Measurements from ENCODE around the gene ZNF362.
"Not testable (repeated sequence)": the region's sequence is repeated elsewhere in the genome, so short reads cannot be mapped to it uniquely, and the experiment has no call there.

The ZNF362 gene, protein sequence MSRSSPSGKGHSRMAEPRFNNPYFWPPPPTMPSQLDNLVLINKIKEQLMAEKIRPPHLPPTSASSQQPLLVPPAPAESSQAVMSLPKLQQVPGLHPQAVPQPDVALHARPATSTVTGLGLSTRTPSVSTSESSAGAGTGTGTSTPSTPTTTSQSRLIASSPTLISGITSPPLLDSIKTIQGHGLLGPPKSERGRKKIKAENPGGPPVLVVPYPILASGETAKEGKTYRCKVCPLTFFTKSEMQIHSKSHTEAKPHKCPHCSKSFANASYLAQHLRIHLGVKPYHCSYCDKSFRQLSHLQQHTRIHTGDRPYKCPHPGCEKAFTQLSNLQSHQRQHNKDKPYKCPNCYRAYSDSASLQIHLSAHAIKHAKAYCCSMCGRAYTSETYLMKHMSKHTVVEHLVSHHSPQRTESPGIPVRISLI

DNA sequence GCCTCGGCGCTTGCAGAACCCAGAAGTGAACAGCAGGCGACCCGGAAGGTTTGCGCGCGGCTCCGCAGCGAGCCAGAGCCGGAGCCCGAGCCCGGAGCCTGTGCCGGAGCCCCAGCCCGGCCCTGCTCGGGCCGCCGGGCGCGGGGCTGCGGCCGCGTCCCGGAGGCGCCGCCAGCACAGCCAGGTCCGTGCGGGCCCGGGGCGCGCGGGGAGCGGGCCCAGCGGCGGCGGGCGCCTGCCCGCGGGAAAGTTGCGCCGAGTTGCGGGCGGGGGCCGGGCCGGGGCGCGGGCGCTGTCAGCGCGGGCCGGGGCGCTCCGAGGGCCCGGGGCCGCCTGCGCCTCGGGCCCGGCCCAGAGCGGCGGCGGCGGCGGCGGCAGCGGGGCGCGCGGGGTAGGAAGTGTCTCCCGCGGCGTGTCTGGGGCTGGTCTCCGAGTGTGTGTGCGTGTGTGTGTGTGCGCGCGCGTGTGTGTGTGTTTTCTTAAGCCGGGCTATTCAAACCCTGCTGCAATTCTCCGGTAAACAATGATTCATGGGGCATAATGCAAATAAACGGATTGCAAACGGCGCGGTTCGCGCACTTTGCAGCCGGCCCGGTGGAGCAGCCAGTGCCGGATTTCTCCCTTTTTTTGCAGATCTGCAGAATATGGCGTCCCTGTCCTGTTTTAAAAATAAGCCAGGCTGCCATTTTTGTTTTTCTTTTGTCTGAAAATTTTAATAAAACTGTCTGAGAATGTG is at the start of gene ZNF362:
TSS of gene ZNF362 (plus strand) at position 22 of the 736 bp plus-strand sequence. CDS start 14,083 bp downstream, outside the sequence.
- DNase-seq (ENCODE audit: low read depth, low spot score), result peak; percentile 39

DNA sequence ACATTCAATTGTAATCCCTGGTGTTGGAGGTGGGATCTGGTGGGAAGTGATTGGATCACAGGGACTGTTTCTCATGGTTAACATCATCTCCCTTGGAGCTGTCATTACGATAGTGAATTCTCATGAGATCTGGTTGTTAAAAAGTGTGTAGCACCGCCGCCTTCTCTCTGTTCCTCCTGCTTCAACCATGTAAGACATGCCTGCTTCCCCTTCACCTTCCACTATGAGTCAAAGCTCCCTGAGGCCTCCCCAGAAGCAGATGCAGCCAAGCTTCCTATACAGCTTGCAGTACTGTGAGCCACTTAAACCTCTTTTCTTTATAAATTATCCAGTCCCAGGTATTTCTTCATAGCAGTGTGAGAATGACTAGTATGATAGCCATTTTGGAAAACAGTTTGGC is 44.3 kb upstream of the ZNF362 start:
- no peak for DNase-seq (ENCODE audit: low read depth, low spot score)

DNA sequence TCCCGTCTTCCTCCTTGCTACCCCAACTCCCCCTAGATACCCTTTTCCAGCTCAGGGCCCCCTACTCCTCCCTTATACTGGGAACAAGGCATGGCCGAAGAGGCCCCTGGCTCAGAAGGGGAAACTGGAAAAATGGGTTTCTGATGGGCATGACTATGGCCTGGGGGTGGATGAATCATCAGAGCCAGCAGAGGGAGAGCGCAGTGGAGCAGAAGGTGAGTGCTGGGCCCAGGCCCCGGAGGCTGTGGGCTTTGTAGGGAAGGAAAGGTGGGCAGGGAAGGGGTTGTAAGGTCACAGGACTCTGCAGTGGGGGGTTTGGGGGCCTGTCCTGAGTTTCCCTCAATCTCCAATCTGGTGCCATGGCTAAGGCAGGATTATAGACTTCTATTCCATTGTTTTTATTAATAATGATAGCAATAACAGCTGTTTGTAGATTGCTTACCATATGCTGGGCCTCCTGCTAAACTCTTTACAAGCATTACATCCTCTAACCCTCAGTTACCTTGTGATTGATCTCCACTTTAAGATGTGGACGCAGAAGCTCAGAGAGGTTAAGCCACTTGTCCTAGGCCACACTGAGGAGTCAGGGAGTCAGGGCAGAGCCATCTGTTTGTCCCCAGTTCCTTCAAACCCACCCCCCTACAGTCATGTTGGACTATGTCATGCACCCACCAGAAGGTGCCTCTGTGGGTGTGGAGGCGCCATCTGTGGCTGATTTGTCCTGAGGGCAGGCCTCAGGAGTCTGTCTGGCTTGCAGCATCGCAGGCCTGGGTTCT is 36.2 kb upstream of the ZNF362 start:
- no peak for DNase-seq (ENCODE audit: low read depth, low spot score)

DNA sequence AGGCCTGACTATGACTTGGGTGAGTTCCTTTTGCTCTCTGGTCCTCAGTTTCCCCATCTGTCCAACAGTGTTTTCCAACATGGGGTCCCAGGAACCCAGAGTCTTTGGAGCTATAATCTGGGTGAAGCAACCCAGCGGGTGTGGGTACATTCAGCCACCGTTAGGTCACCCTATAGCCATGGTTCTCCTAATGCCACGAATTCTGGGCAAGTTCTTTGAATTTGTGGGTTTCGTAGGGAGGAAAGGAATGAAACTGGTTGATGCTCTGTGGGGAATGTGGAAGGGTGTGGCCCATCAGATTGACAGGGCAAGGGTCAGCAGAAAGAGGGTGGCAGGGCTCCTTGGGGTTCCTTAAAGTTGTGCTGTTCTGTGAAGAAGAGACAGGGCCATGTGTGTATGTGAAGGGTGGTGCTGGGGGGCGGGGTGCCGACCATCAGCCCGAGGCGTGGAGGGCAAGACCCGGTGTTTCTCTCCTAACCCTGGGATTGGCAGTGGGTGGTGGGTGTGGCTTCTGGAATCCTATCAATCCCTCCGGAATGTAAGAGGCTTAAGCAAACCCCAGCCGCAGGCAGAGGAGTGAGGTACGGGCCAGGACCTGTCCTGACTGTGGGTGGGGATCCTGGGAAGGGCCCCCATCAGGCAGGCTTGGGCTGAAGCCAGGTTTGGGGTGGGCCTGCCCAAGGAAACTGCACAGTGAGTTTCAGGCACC is 35.5 kb upstream of the ZNF362 start:
- DNase-seq (ENCODE audit: low read depth, low spot score), result no peak

DNA sequence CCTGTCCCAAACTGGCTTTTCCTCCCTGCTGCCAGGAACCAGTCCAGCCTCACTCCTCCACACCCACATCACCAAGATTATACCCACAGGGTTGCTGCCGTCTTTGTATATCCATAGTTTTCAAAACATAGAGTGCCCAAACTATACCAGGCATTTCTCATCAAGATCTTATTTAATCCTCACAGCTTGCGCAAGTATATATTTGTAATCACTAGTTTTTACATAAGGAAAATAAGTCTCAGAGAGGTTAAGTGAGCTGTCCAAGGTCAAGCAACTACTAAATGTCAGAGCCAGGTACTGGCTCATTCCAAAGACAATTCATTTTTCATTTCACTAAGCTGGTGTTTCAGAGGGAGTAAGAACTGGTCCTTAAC is 34.9 kb upstream of the ZNF362 start:
- DNase-seq (ENCODE audit: low read depth, low spot score), result no peak

DNA sequence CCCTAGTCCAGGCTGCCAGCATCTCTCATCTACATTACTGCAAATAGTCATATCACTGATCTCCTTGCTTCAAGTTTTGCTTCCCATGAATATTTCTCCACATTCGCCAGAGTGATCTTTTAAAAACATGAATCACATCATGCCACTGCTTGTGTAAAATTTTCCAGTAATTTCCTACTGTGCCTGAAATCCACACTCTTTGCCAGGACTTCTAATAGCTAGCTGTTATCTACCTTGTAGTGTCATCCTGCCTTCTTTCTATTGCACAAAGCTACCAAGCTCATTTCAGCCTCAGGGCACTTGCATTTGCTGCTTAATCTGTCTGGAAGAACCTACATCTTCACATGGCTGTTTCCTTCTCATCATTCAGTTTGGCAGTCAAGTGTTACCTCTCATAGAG is 33.9 kb upstream of the ZNF362 start:
- DNase-seq (ENCODE audit: low read depth, low spot score), result no peak

DNA sequence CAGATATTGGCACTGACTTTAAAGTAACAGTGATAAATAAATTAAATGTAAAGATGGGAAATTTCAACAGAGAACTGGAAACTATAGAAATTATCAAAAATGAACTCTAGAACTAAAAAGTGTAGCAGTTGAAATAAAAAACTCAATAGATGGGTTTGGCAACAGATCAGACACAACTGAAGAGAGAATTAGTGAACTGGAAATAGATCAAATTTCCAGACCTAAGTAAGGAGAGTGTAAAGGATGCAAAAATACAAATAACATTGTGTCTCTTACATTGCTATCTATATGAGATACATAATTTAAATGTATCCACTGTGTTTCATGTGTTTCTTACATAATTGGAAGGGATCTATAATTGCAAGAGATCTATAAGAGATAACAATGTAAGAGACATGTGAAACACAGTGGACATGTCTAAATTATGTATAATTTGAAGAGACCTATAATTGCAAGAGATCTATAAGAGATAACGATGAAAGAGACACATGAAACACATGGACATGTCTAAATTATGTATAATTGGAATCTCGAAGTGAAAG is 32.1 kb upstream of the ZNF362 start:
- DNase-seq (ENCODE audit: low read depth, low spot score), result no peak

DNA sequence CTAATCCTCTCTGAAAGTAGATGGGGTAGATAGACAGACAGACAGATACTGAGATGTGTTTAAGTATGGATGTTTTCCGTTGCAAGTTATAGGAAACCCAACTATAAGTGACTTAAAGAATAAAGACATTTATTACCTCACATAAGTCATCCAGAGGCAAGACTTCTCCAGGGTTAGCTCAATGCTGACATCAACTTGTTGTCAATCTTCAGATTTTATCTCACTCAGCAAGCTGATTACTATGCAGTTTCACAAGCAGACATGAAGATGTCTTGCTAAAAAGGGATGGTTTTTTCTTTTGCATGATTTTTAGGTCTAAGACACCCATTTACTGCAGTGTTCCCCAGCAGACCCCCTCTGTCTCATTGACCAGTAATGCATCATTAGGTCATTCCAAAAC is 30.7 kb upstream of the ZNF362 start:
- DNase-seq (ENCODE audit: low read depth, low spot score), result no peak

DNA sequence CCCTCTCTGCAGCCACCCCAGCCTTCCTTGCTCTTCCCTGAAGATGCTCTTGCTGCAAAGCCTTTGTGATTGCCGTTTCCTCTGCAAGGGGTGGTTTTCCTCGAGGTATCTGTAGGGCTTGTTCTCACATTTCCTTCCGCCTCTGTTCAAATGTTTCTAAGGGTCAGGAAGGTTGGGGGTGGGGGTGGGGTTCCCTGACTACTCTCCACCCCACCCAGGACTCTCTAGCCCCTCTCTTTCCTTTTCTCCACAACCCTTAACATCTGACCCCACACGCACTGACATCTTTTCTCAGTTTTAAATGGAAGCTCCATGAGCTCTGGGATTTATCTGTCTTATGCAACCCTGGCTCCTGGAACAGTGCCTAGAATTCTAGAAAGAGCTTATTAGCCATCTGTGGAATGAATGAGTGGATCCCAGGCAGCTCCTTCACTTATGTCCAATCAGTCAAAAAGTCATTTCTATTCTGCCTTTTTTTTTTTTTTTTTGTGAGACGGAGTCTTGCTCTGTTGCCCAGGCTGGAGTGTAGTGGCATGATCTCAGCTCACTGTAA is 27.3 kb upstream of the ZNF362 start:
- no peak for DNase-seq (ENCODE audit: low read depth, low spot score)

DNA sequence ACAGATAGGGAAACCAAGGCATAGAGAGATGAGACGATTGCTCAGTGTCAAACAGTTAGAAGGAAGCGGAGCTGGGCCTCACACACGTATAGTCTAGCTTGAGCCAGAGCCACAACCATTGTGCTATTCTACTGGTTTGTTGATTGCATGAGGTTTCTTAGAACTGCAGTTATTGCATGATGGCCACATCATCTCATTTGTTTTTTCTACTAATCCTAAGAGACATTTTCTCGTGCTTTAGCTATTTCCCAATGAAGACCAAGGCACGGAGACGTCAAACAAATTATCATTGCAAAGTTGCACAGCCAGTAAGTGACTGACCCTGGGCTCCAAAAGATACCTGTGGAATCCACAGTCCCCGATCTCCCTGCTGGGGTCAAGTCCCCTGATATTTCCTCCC is 25.1 kb upstream of the ZNF362 start:
- DNase-seq (ENCODE audit: low read depth, low spot score), result no peak

DNA sequence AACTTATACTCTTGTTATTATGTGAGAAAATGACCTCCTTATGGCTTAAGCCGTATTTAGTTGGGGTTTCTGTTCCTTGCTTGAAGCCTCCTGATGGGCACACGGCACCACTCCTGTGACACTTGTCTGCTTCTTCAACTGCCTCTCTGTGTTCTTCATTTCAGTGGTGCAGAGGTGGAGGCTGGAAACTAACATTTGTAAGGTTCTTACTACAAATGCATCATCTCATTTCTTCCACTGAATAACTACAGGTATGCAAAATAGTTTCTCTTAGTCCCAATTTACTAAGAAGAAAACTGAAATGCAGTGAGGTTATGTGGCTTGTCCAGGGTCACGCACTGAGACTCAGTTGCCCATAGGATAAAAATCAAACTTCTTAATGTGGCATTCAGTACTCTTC is 23.6 kb upstream of the ZNF362 start:
- no peak for DNase-seq (ENCODE audit: low read depth, low spot score)

DNA sequence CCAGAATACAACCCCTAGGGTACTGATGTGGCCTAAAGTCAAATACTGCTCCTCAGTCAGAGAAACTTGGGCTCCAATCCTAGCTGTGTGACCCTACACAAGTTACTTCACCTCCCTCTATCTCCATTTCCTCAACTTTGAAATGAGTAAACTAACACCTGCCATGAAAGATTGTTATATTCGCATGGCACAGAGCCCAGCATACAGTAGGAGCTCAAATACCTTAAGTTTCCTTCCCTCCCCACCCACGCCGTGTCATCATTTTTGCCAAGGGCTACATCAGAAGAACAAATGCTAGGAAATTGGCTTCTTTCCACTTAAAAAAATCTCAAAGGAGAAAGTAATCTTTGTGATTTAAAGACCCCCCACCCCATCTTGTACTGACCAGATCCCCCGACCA is 22.2 kb upstream of the ZNF362 start:
- DNase-seq (ENCODE audit: low read depth, low spot score), result no peak

DNA sequence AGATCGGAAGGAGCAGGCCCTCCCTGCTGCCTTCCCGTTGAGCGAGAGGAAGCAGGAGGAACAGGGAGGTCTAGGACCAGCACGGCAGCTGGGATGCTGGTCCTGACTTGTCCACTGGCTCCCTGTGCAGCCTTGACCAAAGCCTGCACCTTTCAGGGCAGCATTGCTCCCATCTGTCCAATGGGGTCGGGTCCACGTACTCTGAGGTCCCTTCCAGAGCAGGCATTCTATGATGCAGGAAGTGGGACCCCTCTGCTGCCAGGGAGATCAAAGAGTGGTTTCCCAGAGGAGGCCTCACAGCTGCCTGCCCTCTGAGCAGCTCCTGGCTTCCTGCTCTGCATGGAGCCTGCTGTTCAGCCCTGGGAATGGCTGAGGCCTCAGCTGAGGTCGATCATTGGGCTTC is 21.7 kb upstream of the ZNF362 start:
- no peak for DNase-seq (ENCODE audit: low read depth, low spot score)

DNA sequence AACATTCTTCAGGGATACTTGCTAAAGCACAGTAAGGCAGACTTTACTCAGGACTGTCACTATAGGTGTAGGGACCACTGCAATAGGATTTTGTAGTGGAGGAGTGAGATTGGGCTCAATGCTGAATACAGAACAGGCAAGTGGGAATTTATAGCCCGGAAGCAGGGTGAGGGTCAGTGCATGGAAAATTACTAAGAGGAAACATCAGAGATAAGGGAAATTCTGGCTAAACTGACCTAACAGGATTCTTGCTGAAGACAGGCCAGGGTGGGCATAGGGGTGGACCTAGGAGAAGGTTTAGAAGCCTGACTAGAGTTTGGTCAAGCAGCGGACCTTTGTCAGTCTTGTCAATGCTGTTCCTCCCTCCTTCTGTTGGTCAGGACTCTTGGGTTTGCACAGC is 20.8 kb upstream of the ZNF362 start:
- no peak for DNase-seq (ENCODE audit: low read depth, low spot score)

DNA sequence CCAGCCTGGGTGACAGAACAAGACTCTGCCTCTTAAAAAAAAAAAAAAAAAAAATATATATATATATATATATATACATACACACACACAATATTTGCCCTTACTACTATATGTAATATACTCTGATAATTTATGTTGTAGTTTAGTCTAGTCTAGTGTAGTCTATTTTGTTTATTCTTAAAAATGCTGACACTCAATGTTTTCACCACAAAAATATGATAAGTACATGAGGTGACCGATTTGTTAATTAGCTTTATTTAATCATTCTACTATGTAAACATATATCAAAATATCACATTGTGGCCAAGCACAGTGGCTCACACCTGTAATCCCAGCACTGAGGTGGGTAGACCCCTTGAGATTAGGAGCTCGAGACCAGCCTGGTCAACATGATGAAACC is 19.8 kb upstream of the ZNF362 start:
- DNase-seq (ENCODE audit: low read depth, low spot score), result no peak

DNA sequence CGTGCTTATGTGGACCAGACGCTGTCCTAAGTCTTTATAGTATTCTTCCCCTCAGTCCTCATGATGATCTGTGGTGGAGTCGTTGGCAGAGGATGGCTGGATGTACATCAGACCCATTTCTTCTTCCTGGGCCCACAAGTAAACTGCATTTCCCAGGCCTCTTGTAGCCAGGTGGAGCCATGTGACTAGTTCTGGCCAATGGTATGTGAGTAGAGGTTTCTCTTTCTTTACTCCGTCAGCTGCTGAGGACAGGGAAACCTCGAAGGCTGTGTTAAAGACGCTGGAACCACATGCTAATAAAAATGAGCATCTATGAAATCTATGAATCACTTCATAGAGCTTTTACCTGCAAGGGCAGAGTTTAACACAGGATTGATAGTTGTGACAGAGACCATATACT is 18.7 kb upstream of the ZNF362 start:
- no peak for DNase-seq (ENCODE audit: low read depth, low spot score)

DNA sequence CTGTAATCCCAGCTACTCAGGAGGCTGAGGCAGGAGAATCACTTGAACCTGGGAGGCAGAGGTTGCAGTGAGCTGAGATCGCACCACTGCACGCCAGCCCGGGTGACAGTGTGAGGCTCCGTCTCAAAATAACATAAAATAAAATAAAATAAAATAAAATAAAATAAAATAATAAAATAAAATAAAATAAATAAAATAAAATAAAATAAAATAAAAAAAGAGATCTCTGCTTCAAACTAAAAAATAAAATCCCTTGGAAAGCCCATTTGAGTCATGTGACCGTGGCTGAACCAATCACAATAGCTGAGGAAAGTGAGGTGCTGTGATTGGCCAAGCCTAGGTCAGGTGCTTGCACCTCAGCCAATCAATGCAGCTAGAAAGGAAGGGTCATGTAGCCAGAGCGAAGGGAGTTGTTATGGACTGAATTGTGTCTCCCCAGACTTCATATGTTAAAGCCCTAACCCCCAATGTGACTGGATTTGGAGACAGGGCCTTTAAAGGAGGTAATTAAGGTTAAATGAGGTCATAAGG is 18.0 kb upstream of the ZNF362 start:
- DNase-seq (ENCODE audit: low read depth, low spot score), result not testable (repeated sequence)

DNA sequence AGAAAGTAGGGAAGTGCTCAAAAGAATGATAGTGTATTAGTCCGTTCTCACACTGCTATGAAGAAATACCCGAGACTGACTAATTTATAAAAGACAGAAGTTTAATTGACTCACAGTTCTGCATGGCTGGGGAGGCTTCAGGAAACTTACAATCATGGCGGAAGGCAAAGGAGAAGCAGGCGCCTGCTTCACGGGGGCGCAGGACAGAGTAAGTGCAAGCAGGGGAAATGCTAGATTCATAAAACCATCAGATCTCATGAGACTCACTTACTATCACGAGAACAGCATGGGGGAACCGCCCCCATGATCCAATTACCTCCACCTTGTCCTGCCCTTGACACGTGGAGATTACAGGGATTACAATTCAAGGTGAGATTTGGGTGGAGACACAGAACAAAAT is 16.9 kb upstream of the ZNF362 start:
- DNase-seq (ENCODE audit: low read depth, low spot score), result not testable (repeated sequence)

DNA sequence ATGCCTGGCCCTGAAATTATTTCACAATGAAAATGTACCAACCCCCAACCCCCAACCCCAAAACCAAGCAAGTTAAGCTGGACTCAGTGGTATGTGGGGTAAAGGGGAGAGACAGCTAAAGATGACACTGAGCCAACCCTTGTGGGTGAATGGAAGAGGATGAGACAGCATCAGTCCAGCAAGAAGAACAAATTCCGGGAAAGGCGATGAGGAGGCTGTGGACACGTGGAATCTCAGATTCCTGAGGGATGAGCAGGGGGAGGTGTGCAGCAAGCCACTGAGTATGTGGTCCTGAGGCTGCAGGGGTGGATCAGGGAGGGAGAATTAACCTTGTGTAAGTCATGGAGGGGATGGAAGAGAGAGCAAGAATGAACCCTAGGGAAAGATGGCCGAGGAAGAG is 14.4 kb upstream of the ZNF362 start:
- DNase-seq (ENCODE audit: low read depth, low spot score), result no peak

DNA sequence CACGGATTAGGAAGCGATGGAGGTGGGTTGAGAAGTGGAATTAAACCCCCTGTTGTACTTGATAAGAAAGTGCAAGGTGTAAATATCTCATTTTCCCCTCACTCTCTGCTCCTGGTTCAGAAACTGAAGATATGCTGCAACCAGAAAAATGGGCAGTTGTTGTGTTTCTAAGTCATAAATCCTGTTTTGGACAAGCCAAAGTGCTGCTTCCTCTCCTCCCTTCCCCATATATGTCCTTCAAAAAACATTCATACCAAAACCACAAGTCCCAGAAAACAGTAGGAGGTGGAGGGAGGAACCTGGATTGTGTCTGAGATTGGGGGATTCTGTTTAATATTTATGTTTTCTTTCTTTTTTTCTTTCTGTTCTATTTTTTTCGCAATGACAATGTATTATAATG is 13.6 kb upstream of the ZNF362 start:
- DNase-seq (ENCODE audit: low read depth, low spot score), result no peak

Data from activated naive CD8-positive, alpha-beta T cell treated with anti-CD3 and anti-CD28 coated beads, Interleukin-2, amount 50 U/mL, for 16 hours (primary cell).